Loucy (cell line): ENCODE data around the gene DUSP22.

Source experiments
- H2AFZ ChIP-seq: fragments of 200-600 bp; sonication (generic); 2 replicates; pipeline ENCODE4 v1.6.0; 2016; ENCODE audit warnings: antibody characterized with exemption, mild to moderate bottlenecking, low read length, moderate library complexity
- H3F3A ChIP-seq: fragments of 200-600 bp; 2 replicates; pipeline ENCODE4 v1.6.0; 2016; ENCODE audit warnings: antibody characterized with exemption, low read depth, mild to moderate bottlenecking
- H3K27me3 ChIP-seq: fragments of 200-600 bp; sonication (generic); 2 replicates; pipeline ENCODE4 v1.6.1; 2014; ENCODE audit warnings: low read length, mild to moderate bottlenecking; ENCODE audit not compliant: insufficient read depth, poor library complexity, severe bottlenecking
- H3K36me3 ChIP-seq: fragments of 200-600 bp; sonication (generic); 2 replicates; pipeline ENCODE4 v1.6.1; 2016; ENCODE audit warnings: low read length; ENCODE audit not compliant: insufficient read depth
- H3K4me1 ChIP-seq: fragments of 200-600 bp; sonication (generic); 2 replicates; pipeline ENCODE4 v1.5.1; 2014; ENCODE audit warnings: low read length, mild to moderate bottlenecking; ENCODE audit not compliant: insufficient read depth, poor library complexity, severe bottlenecking
- H3K4me2 ChIP-seq: fragments of 200-600 bp; sonication (generic); 2 replicates; pipeline ENCODE4 v1.6.0; 2014; ENCODE audit warnings: antibody characterized with exemption, low read length, low read depth, mild to moderate bottlenecking; ENCODE audit not compliant: poor library complexity, severe bottlenecking
- H3K4me3 ChIP-seq: fragments of 200-600 bp; sonication (generic); 2 replicates; pipeline ENCODE4 v1.5.1; 2014; ENCODE audit warnings: low read length, mild to moderate bottlenecking, mixed read lengths; ENCODE audit not compliant: poor library complexity, severe bottlenecking
- H3K79me2 ChIP-seq: fragments of 200-600 bp; sonication (generic); 2 replicates; pipeline ENCODE4 v1.6.1; 2014; ENCODE audit warnings: low read length; ENCODE audit not compliant: insufficient read depth
- H3K9ac ChIP-seq: fragments of 200-600 bp; sonication (generic); 2 replicates; pipeline ENCODE4 v1.6.0; 2014; ENCODE audit warnings: mild to moderate bottlenecking, low read depth, low read length, moderate library complexity; ENCODE audit not compliant: poor library complexity, severe bottlenecking
- H3K9me2 ChIP-seq: fragments of 200-600 bp; sonication (generic); replicated peaks from 2 replicates; pipeline ENCODE4 v1.6.1; 2016; ENCODE audit warnings: low read depth, low read length, mixed read lengths
- H3K9me3 ChIP-seq: fragments of 200-600 bp; sonication (generic); 2 replicates; pipeline ENCODE4 v1.6.1; 2014; ENCODE audit warnings: mild to moderate bottlenecking, antibody characterized with exemption, low read length, low read depth; ENCODE audit not compliant: insufficient read depth
- H4K20me1 ChIP-seq: fragments of 200-600 bp; sonication (generic); 2 replicates; pipeline ENCODE4 v1.6.0; 2014; ENCODE audit warnings: antibody characterized with exemption, low read length, mild to moderate bottlenecking; ENCODE audit not compliant: insufficient read depth, poor library complexity, severe bottlenecking
- EZH2phosphoT487 ChIP-seq: fragments of 200-600 bp; IDR thresholded peaks from 2 replicates; pipeline ENCODE4 v1.6.1; 2018; ENCODE audit warnings: antibody characterized with exemption, mild to moderate bottlenecking, moderate library complexity, borderline replicate concordance
- TF ChIP-seq, protein P1 (sequence below): fragments of 200-600 bp; sonication (generic); conservative IDR thresholded peaks from 2 replicates; pipeline ENCODE4 v1.5.1; 2014; ENCODE audit warnings: mild to moderate bottlenecking, antibody characterized with exemption, low read length

The DUSP22 gene

DNA sequence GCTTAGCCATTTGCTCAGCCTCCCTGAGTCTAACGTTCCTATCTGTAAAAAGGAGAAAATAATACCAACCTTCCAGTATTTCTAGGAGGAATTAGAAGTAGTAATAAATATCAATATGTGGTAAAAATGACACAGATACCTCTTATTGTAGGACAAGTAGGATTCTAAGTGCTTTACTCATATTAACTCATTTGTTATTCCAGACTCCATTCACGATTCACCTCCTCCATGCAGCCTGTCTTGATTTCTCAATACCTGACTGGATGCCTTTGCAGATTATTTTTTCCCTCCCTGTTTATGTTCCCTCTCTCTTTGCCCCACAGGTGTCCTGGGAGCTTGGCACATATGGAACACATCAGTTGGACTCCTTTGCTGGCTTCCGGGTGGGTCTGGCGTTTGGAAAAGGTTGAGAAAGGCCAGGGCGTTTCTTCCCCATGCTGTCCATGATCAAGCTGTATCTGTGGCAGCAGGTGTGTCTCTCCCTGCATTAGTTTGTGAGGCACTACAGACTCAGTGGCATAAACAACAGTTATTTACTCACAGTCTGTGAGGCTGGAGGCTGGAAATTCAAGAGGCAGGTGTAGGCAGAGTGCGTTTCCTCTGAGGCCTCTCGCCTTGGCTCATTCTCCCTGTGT lies 10.7 kb upstream of the DUSP22 start:
- Histone ChIP-seq H3K79me2 (no peaks in the 10 kb centered on the region), H3K4me3 (no peak overlapping the region), H3K36me3 (no peaks in the 10 kb centered on the region), H3F3A (no peaks in the 10 kb centered on the region), H4K20me1 (no peaks in the 10 kb centered on the region), H3K4me1 (peaks cover 22% of the 10 kb centered on the region), H3K27me3 (no peaks in the 10 kb centered on the region), H3K4me2 (no peak overlapping the region), H2AFZ (no peak overlapping the region), H3K9me2 (no peaks in the 10 kb centered on the region), H3K9me3 (no peaks in the 10 kb centered on the region), H3K9ac (no peak overlapping the region)
- no peak for TF ChIP-seq EZH2phosphoT487
- TF ChIP-seq, protein P1, sequence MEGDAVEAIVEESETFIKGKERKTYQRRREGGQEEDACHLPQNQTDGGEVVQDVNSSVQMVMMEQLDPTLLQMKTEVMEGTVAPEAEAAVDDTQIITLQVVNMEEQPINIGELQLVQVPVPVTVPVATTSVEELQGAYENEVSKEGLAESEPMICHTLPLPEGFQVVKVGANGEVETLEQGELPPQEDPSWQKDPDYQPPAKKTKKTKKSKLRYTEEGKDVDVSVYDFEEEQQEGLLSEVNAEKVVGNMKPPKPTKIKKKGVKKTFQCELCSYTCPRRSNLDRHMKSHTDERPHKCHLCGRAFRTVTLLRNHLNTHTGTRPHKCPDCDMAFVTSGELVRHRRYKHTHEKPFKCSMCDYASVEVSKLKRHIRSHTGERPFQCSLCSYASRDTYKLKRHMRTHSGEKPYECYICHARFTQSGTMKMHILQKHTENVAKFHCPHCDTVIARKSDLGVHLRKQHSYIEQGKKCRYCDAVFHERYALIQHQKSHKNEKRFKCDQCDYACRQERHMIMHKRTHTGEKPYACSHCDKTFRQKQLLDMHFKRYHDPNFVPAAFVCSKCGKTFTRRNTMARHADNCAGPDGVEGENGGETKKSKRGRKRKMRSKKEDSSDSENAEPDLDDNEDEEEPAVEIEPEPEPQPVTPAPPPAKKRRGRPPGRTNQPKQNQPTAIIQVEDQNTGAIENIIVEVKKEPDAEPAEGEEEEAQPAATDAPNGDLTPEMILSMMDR, result no peak

DNA sequence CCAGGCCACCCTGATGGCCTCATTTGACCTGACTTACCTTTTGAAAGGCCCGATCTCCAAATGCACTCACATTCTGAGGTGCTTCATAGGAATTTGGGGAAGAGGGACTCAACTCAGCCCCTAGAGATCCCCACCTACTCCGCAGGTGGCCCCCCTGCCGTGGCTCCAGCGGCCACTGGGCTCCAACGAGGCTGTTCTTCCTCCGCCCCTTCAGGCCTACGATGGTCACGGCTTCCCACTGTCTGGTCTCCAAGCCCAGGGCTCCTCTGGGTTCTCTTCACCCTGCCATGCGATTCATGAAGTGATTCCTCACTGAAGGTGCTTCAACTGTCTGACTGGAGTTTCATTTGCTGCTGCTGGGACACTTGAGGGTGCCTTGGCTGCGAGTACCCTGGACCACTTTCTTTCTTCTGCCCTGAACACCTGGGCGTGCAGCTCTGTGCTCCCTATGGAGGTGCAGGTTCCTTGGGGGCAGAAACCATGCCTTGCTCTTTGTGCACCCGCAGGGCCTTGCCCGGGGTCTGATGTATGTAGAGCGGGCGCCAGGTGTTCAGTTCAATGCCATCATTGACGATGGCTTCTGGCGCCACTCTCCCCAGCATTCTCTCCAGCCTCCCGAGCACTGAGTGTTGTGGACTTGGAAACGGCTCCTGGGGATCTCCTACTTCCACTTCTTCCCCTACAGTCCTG lies 10.0 kb upstream of the DUSP22 start:
- no peaks in the 10 kb centered on the region for H3K79me2 ChIP-seq
- H3K9ac ChIP-seq, result no peak overlapping the region
- H3K4me2 ChIP-seq, result no peak overlapping the region
- no peak overlapping the region for H3K4me3 ChIP-seq
- H3K4me1 ChIP-seq, result peaks cover 27% of the 10 kb centered on the region
- TF ChIP-seq, protein P1, result no peak
- no peak for TF ChIP-seq EZH2phosphoT487
- no peaks in the 10 kb centered on the region for H4K20me1 ChIP-seq
- H3F3A ChIP-seq, result no peaks in the 10 kb centered on the region
- no peak overlapping the region for H2AFZ ChIP-seq
- H3K27me3 ChIP-seq, result no peaks in the 10 kb centered on the region
- no peaks in the 10 kb centered on the region for H3K9me2 ChIP-seq
- no peaks in the 10 kb centered on the region for H3K9me3 ChIP-seq
- no peaks in the 10 kb centered on the region for H3K36me3 ChIP-seq

DNA sequence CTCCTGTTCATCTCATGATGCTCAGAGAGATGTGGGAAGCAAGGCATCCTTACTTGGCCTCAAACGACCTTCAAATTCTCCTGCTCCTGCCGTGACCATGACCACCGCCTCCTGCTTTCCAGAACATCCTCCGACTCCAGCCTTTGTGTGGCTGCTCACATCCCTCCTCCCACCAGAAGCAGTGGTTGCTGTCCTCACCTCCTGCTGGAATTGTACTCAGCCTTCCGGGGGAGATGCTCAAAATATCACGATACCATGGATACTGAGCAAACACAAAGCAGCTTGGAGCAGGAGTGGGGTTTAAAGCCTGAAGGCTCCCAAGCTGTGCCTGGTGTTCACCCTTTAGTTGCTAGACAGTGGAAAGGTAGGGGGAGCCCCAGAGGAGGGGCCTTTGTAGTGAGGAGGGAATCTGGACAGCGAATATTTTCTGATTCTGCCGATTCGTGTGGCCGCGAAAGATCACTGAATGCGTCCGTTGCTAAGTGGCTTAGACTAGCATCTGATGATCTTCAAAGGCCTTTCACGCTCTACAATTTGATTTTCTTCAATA lies 9.3 kb upstream of the DUSP22 start:
- Histone ChIP-seq H3K4me3 (no peak overlapping the region), H3K27me3 (no peaks in the 10 kb centered on the region), H3K9me2 (no peaks in the 10 kb centered on the region), H3K9me3 (no peaks in the 10 kb centered on the region), H3K9ac (no peak overlapping the region), H3F3A (no peaks in the 10 kb centered on the region), H3K79me2 (no peaks in the 10 kb centered on the region), H3K4me1 (peaks cover 27% of the 10 kb centered on the region), H4K20me1 (no peaks in the 10 kb centered on the region), H3K4me2 (no peak overlapping the region), H2AFZ (no peak overlapping the region), H3K36me3 (no peaks in the 10 kb centered on the region)
- TF ChIP-seq, protein P1, result no peak
- TF ChIP-seq EZH2phosphoT487, result no peak
